Stimulated activated naive CD4-positive, alpha-beta T cell (primary cell): Measurements from ENCODE around the gene ATF6.
"Not testable (repeated sequence)": the region's sequence is repeated elsewhere in the genome, so short reads cannot be mapped to it uniquely, and the experiment has no call there.

Experiments used
- DNase-seq, 6 experiments: peaks; one replicate each; lab custom pipeline; 2025; lab: John Stamatoyannopoulos, UW

The ATF6 gene

DNA sequence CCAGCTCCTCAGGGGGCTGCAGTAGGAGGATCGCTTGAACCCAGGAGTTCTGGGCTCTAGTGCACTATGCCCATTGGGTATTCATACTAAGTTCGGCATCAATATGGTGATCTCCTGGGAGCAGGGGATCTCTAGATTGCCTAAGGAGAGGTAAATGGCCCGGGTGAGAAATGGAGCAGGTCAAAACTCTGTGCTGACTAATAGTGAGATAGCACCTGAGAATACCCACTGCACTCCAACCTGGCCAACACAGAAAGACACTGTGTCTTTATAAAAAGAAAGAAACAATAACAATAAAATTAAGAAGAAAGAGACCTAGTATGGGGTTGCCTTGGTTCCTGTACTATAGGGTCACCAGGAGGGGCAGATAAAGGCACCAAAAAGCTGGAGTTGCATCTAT, 30.3 kb upstream of the ATF6 start:
- no peak for DNase-seq

GRCh38 chr1:161736335-161736969, 29.7 kb upstream of the ATF6 start:
- no peak for DNase-seq

DNA sequence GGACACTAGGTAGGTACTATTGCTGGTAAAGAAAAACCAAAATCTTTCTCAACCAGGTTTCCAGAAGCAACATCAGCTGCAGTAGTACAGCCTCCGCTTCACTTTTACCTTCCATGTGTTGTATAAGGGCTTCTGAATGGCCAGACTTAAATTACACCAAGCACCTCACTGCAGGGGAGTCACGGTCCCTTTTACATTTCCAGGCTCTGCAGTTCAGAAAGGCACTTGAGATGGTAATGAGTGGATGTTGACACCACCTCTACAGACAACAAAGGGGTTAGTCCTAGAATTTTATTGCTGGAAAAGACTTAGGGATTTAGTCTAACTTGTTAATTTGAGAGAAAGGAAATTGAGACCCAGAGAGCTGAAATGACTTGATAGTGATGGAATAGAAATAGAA, 28.5 kb upstream of the ATF6 start:
- DNase-seq, result no peak

GRCh38 chr1:161738627-161739287, 27.4 kb upstream of the ATF6 start:
- DNase-seq, result peak in 4 of 6 experiments; percentile 3 to 51 (median 38)

- no peak for DNase-seq
Observed at GRCh38 chr1:161739865-161740566, 26.1 kb upstream of the ATF6 start.

GRCh38 chr1:161740921-161741320, 25.2 kb upstream of the ATF6 start:
- DNase-seq, result no peak

GRCh38 chr1:161743231-161743630, 22.9 kb upstream of the ATF6 start:
- DNase-seq, result no peak

- no peak for DNase-seq
Observed at GRCh38 chr1:161747801-161748200, 18.3 kb upstream of the ATF6 start.

DNA sequence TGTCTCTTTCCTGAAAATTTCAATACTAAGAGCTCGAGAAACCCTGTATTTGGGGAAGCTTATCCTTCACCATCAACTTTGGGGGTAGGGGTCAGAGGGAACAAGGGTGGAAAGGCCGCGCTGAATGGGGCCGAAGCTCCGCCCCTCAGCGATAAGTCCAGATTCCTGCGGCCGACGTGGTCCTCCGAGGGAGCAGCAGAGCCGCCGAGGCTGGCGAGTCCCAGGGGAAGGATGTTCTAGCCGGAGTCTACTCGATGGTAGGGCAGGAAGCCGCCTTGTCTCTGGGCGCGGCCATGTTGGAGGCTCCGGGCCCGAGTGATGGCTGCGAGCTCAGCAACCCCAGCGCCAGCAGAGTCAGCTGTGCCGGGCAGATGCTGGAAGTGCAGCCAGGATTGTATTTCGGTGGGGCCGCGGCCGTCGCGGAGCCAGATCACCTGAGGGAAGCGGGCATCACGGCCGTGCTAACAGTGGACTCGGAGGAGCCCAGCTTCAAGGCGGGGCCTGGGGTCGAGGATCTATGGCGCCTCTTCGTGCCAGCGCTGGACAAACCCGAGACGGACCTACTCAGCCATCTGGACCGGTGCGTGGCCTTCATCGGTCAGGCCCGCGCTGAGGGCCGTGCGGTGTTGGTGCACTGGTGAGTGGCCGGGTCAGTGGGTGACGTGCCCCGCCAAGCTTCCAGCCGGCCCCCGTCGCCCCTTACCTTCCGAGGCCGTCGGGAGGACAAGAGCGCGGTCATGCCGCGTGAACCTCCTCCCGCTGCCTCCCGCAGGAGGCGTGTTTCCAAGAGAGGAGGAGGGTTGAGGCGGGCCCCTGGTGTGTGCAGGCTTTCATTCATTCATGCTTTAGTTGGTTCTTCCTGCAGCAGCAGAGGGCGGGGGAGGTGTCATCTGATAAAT, 16.4 kb upstream of the ATF6 start, which contains the start of gene DUSP12:
TSS of gene DUSP12 (plus strand) at position 278 of the 899 bp plus-strand sequence. CDS start at position 294, 16 bp downstream.
- peak; percentile 69 to 84 (median 74) for DNase-seq

DNA sequence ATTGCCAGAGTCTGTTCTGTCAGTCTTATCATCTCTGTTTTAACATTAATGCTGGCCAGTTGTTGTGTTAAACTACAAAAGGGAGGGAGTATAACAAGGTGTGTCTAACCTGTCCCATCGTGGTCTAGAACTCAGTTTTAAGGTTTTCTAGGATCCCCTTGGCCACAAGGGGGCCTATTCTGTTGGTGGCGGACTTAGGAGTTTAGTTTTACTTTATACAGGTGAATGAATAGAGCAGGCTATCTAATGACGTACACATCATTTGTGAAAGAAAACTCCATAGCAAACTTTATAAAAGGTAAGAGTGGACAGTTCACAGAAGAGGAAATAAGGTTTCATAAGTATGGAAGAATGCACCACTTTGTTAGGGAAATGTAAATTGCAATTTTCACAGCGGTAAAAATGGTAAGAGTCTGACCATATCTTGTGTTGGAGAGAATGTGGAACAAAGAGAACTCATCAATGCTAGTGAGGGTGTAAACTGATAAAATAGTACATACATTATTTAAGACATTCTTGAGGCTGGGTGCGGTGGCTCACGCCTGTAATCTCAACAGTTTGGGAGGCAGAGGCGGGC, 2.5 kb upstream of the ATF6 start:
- DNase-seq, result peak in 5 of 6 experiments; percentile 12 to 58 (median 31)

GRCh38 chr1:161768461-161768860, 2.3 kb downstream of the ATF6 start:
- DNase-seq, result no peak

- DNase-seq, result no peak
Observed at GRCh38 chr1:161768986-161769672, 3.0 kb downstream of the ATF6 start.

GRCh38 chr1:161769673-161770045, 3.5 kb downstream of the ATF6 start:
- DNase-seq, result not testable (repeated sequence)

GRCh38 chr1:161770250-161770649, 4.1 kb downstream of the ATF6 start:
- no peak for DNase-seq

DNA sequence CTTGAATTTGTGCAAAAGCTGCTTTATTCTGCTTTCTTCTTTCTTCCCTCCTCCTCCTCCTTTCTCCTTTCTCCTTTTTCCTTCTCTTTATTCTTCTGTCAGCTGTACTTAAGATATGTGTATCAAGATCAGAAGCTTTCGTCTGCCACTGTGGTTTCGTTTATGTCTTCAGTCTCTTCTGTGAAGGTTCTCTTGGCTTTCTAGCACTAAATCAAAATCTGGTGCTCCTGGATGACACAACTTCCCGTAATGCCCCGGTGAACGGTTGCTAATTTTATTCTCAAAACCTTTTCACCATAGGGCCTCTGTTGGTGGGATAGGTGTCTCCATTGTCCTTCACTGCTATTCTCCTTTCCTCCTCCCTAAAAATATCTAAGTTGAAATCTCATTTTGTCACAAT, 5.0 kb downstream of the ATF6 start:
- peak in 3 of 6 experiments; percentile 15 to 23 (median 20) for DNase-seq

DNA sequence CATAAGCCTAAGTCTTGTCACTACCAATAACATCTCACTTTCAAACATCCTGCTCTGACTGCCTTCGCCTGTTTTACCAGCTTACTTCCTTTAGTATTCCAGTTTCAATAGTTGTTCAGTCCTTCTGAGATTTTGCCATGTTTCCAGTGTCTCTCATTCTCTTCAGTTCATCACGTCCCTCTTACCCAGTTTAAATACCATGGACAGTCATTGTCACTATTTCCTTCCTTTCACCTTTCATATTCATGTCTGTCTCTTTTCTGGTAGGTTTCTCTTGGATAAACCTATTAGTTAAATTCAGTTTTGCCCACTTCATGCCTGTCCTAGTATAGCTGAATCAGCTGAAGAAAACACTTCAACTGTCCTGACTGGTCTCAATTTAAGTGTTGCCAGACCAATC, 5.9 kb downstream of the ATF6 start:
- no peak for DNase-seq

- peak in 2 of 6 experiments; percentile 8 to 11 for DNase-seq
Observed at GRCh38 chr1:161772397-161772796, 6.3 kb downstream of the ATF6 start.

DNA sequence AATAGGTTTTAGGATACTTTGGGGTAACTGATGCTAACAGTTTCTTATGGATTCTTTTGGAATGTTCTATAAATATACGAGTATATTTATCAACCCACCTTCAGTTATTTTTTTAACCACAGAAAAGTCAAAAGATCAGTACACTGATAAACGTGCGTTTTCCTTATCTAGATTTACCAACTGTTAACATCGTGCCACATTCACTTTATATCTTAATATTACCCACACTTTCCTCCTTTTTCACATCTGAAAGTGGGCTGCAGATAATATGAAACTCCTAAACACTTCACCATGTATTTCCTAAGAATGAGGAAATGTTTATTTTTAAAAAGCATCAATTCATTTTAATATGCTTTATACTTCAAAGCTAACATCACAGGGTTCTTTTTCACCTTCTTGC, 7.7 kb downstream of the ATF6 start:
- no peak for DNase-seq

DNA sequence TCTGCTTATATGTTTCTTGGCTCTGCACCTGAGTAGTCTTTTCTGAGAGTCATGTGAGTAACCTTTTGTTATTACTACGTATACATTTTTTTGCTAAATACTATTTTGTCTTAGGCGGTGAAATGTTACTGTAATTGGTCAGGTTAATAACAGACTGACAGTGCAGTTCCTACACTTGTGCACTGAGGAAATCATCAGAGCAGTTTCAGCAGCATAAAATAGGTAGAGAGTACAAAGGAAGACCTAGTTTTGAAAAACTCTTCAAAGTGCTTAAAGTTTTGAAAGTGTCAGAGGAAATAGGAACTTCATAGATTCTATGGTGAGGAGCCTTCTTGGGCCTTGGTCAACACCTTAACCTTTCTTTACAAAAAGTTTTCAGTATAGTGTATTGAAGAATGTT, 11.1 kb downstream of the ATF6 start:
- DNase-seq, result peak in 2 of 6 experiments; percentile 21 to 23

- DNase-seq, result no peak
Observed at GRCh38 chr1:161778522-161778921, 12.4 kb downstream of the ATF6 start.

DNA sequence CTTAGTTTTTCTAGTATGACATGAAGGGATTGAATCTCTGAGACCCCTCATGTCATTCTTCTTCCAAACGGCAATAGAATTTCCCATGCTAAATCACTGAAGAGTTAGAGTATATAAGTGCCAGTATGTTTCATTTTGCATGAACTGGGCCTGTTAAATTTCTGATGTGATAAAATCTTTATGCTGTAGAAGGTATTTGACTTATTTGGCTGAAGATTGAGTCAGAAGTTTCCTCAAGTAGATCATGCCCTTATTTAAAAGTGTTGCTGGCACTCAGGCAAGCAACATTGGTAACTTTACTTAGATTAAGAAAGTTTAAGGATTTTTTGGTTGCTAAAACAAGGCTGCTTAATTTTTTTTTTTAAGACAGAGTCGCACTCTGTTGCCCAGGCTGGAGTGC, 13.3 kb downstream of the ATF6 start:
- no peak for DNase-seq
